ENCODE results near the gene EVA1B.

DNA sequence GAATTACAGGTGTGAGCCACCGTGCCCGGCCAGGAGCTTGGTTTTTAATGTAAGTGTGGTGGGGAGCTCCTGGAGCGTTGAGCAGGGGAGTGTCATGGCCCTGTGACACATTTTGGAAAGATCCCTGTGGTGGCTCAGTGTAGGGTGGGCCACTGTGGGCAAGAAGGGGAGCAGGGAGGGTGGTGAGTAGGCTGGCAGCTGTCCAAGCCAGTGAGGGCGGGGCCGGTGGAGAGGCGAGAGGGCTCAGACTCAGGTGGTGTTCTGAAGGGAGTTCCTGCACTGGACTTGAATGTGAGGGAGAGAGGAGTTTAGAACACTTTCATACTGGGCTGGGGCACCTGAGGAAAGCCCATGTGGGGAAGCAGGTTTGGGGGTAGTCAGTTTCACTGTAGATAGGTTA is 3.1 kb upstream of the EVA1B start:
- TF ChIP-seq, protein P1, sequence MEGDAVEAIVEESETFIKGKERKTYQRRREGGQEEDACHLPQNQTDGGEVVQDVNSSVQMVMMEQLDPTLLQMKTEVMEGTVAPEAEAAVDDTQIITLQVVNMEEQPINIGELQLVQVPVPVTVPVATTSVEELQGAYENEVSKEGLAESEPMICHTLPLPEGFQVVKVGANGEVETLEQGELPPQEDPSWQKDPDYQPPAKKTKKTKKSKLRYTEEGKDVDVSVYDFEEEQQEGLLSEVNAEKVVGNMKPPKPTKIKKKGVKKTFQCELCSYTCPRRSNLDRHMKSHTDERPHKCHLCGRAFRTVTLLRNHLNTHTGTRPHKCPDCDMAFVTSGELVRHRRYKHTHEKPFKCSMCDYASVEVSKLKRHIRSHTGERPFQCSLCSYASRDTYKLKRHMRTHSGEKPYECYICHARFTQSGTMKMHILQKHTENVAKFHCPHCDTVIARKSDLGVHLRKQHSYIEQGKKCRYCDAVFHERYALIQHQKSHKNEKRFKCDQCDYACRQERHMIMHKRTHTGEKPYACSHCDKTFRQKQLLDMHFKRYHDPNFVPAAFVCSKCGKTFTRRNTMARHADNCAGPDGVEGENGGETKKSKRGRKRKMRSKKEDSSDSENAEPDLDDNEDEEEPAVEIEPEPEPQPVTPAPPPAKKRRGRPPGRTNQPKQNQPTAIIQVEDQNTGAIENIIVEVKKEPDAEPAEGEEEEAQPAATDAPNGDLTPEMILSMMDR (IDR thresholded peaks at IDR 0.05; ENCODE audit: low read depth, low read length, poor library complexity, severe bottlenecking), result no peak
- no peak for TF ChIP-seq EZH2phosphoT487 (IDR thresholded peaks at IDR 0.05; ENCODE audit: borderline replicate concordance, low read length)
